Astrocyte of the cerebellum (primary cell): ENCODE measurements around the gene TIPRL.

Experiments used
- DNase-seq: peaks from one replicate; pipeline ENCODE4 v3.0.0-alpha.2; 2011; ENCODE audit warnings: low read depth
- H3K4me3 ChIP-seq: 2 replicates; pipeline ENCODE4 v1.5.1; 2011; ENCODE audit warnings: mild to moderate bottlenecking, low read depth, low read length, moderate library complexity
- CTCF ChIP-seq: IDR thresholded peaks from 2 replicates; pipeline ENCODE4 v1.5.1; 2012; ENCODE audit warnings: low read length, low read depth, moderate library complexity, mild to moderate bottlenecking; ENCODE audit errors: missing control alignments
- in situ Hi-C: cut with HindIII; loops from 2 replicates; pipeline ENCODE4 v1.10.0; 2017; ENCODE audit warnings: low sequenced_read_pairs

Gene TIPRL

GRCh38 chr1:168210312-168210711 lies 31.6 kb downstream of the TIPRL start:
- no peak for TF ChIP-seq CTCF
- no peak for DNase-seq
- no peak overlapping the region for H3K4me3 ChIP-seq
- in situ Hi-C loops = no loop called here

DNA sequence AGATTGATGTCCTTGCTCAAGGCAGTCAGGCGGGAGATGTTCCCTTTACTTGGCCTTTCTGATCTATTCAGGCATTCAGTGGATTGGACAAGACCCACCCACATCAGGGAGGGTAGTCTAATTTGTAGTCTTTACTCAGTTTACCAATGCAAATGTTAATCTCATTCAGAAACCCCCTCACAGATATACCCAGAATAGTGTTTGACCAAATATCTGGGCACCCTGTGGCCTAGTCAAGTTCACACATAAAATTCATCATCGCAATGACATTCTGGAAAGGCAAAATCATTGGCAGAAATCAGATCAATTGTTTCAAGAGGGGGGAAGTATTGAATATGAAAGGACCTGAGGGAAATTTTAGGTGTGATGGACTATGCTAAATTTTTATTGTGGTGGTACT lies 34.6 kb downstream of the TIPRL start:
- DNase-seq = no peak
- TF ChIP-seq CTCF = no peak
- no peak overlapping the region for H3K4me3 ChIP-seq
- in situ Hi-C loops = no loop called here

DNA sequence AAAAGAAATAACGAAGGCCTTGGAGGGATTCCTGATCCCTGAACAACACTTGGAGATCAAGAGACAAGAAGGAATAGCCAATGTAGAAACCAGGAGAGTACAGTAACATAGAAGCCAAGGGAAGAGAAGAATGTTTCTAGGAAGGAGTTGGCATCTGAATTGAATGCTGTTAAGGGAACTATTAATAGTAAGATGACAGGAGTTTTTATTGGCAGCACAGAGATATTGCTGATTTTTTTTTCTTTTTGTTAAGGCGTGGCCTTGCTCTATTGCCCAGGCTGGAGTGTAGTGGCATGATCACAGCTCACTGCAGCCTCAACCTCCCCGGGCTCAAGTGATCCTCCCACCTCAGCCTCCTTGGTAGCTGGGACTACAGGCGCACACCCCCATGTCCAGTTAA lies 37.4 kb downstream of the TIPRL start:
- in situ Hi-C loops = no loop called here
- no peak for DNase-seq
- no peak for TF ChIP-seq CTCF
- H3K4me3 ChIP-seq = no peak overlapping the region

- in situ Hi-C loops = no loop called here
- no peak overlapping the region for H3K4me3 ChIP-seq
- no peak for DNase-seq
- TF ChIP-seq CTCF = no peak
Observed at GRCh38 chr1:168217664-168218063, 38.9 kb downstream of the TIPRL start.

DNA sequence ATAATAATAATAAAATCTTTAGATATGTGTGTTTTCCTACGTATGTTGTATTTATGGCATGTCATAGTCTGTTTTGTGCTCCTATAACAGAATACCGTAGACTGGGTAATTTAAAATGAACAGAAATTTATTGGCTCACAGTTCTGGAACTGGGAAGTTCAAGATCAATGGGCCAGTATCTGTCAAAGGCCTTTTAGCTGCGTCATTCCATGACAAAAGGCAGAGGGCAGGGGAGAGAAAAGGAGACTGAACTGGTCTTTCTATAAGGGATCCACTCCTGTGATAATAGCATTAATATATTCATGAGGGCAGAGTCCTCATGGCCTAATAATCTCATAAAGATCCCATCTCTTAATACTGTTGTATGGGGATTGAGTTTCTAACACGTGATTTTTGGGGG lies 39.9 kb downstream of the TIPRL start:
- no peak for DNase-seq

DNA sequence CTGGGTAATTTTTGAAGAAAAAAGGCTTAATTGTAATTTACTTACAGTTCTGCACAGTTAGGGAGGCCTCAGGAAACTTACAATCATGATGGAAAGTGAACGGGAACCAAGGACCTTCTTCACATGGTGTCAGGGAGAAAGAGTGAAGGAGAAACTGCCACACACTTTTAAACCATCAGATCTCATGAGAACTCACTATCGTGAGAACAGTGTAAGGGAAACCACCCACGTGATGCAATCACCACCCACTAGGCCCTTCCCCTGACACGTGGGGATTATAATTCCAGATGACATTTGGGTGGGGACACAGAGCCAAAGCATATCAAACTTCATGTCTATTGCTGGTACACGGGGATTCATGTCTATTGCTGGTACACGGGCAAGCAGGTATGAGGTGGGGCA lies 41.7 kb downstream of the TIPRL start:
- H3K4me3 ChIP-seq = no peak overlapping the region
- in situ Hi-C loops = no loop called here
- DNase-seq = no peak
- no peak for TF ChIP-seq CTCF

More for the DNA sequence above, 39.9 kb downstream of the TIPRL start:
- in situ Hi-C loops = no loop called here
- H3K4me3 ChIP-seq = no peak overlapping the region
- no peak for TF ChIP-seq CTCF

GRCh38 chr1:168221275-168221674 lies 42.5 kb downstream of the TIPRL start:
- DNase-seq = no peak
- no peak overlapping the region for H3K4me3 ChIP-seq
- in situ Hi-C loops = no loop called here
- TF ChIP-seq CTCF = no peak
